IMR-90 (cell line): ENCODE results near the gene DKK2.

Experiments used
- BHLHE40 ChIP-seq: fragments of 150-350 bp; IDR thresholded peaks from 2 replicates; pipeline ENCODE4 v1.6.1; 2016; ENCODE audit warnings: mild to moderate bottlenecking, low read depth, low read length
- CEBPB ChIP-seq: IDR thresholded peaks from 2 replicates; pipeline ENCODE4 v1.6.1; 2012; ENCODE audit warnings: low read depth, low read length, improper control_type of control experiment
- CHD1 ChIP-seq: IDR thresholded peaks from 2 replicates; pipeline ENCODE4 v1.6.1; 2012; ENCODE audit warnings: low read depth, low read length, improper control_type of control experiment
- FOS ChIP-seq: fragments of 150-350 bp; IDR thresholded peaks from 2 replicates; pipeline ENCODE4 v1.6.1; 2016; ENCODE audit warnings: low read depth, low read length
- MAFK ChIP-seq: IDR thresholded peaks from 2 replicates; pipeline ENCODE4 v1.6.1; 2012; ENCODE audit warnings: low read depth, low read length, improper control_type of control experiment
- MAZ ChIP-seq: IDR thresholded peaks from 2 replicates; pipeline ENCODE4 v1.6.1; 2012; ENCODE audit warnings: low read depth, mild to moderate bottlenecking, low read length, improper control_type of control experiment, moderate library complexity, borderline replicate concordance
- MXI1 ChIP-seq: IDR thresholded peaks from 2 replicates; pipeline ENCODE4 v1.6.1; 2012; ENCODE audit warnings: low read depth, mild to moderate bottlenecking, low read length, moderate library complexity, borderline replicate concordance
- POLR2A ChIP-seq: IDR thresholded peaks from 2 replicates; pipeline ENCODE4 v1.6.1; 2012; ENCODE audit warnings: mild to moderate bottlenecking, low read depth, low read length
- RAD21 ChIP-seq: IDR thresholded peaks from 2 replicates; pipeline ENCODE4 v1.6.1; 2012; ENCODE audit warnings: low read length, improper control_type of control experiment
- RCOR1 ChIP-seq: IDR thresholded peaks from 2 replicates; pipeline ENCODE4 v1.6.1; 2012; ENCODE audit warnings: mild to moderate bottlenecking, low read length, improper control_type of control experiment; ENCODE audit not compliant: insufficient replicate concordance
- RFX5 ChIP-seq: IDR thresholded peaks from 2 replicates; pipeline ENCODE4 v1.8.0; 2012; ENCODE audit warnings: low read depth, mild to moderate bottlenecking, low read length, moderate library complexity
- USF2 ChIP-seq: fragments of 150-350 bp; IDR thresholded peaks from 2 replicates; pipeline ENCODE4 v1.6.1; 2017; ENCODE audit warnings: mild to moderate bottlenecking, antibody characterized with exemption, low read length, low read depth
- TF ChIP-seq, protein P1 (sequence below): conservative IDR thresholded peaks from 2 replicates; pipeline ENCODE4 v1.5.1; 2012; ENCODE audit warnings: mild to moderate bottlenecking, low read depth, low read length, improper control_type of control experiment

DNA sequence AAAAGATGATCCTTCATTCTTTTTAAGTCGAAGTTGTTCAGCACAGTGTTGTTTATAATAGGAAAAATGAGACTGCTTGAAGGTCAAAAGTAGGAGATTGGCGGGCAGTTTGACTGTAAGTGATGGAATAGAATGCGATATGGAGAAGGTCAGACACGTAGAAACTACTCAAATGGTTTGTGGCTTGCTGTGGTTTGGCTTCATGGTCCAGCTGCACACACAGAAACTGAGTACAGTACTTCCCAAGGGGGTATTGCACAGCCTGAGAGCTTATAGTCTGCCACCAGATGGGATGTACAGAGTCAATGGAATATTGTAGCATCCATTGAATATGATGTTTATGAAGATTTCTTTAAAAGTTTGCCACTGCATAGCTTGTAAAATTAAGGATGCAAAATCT, 41.1 kb upstream of the DKK2 start:
- TF ChIP-seq, protein P1, sequence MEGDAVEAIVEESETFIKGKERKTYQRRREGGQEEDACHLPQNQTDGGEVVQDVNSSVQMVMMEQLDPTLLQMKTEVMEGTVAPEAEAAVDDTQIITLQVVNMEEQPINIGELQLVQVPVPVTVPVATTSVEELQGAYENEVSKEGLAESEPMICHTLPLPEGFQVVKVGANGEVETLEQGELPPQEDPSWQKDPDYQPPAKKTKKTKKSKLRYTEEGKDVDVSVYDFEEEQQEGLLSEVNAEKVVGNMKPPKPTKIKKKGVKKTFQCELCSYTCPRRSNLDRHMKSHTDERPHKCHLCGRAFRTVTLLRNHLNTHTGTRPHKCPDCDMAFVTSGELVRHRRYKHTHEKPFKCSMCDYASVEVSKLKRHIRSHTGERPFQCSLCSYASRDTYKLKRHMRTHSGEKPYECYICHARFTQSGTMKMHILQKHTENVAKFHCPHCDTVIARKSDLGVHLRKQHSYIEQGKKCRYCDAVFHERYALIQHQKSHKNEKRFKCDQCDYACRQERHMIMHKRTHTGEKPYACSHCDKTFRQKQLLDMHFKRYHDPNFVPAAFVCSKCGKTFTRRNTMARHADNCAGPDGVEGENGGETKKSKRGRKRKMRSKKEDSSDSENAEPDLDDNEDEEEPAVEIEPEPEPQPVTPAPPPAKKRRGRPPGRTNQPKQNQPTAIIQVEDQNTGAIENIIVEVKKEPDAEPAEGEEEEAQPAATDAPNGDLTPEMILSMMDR = no peak
- TF ChIP-seq MAZ (no peak), MAFK (no peak), RAD21 (no peak), CEBPB (no peak), POLR2A (no peak), FOS (no peak), USF2 (no peak), MXI1 (no peak), CHD1 (no peak), RFX5 (no peak), BHLHE40 (no peak), RCOR1 (no peak)
